Measurements from ENCODE around the gene OSBPL3. TPM values are rescaled to one million over a fixed set of nuclear protein-coding genes. Genes with fewer than 3 reads are reported as not detected.

Gene OSBPL3
- total RNA-seq, 1 experiment from 2014 or later: 36.8 TPM

GRCh38 chr7:24767878-24768569 lies 212.0 kb downstream of the OSBPL3 start:
- ChIA-PET POLR2A (no interaction called here), CTCF (no interaction called here), RAD21 (ENCODE audit: low non-redundant PET in 1 of 2, low total read pairs in 2 of 2, uncharacterized antibody in 2 of 2, unreplicated experiment in 2 of 2) (no interaction called here)
- TF ChIP-seq RAD21 (IDR thresholded peaks at IDR 0.05; ENCODE audit: low read depth): peak; percentile 35; the same call in 1 of the 2 replicates
- TF ChIP-seq SRF (IDR thresholded peaks at IDR 0.05; ENCODE audit: low read depth): no peak
- H3K9me2 ChIP-seq (ENCODE audit: insufficient read depth): no peaks in the 10 kb centered on the region
- H3K9me3 ChIP-seq (ENCODE audit: control insufficient read depth in 1 of 2, insufficient read depth in 1 of 2, low read depth in 1 of 2, low read length in 2 of 2): no peaks in the 10 kb centered on the region
- no peaks in the 10 kb centered on the region for H3K4me1 ChIP-seq (ENCODE audit: control insufficient read depth in 1 of 2, insufficient read depth in 2 of 2, low read length in 2 of 2)
- H3K79me2 ChIP-seq (ENCODE audit: insufficient read depth, low read length): no peaks in the 10 kb centered on the region
- ATAC-seq (no peak), DNase-seq (ENCODE audit: low read depth, low spot score) (no peak)
- no peak overlapping the region for H3K4me2 ChIP-seq (ENCODE audit: low read length)
- no peaks in the 10 kb centered on the region for H3K36me3 ChIP-seq (ENCODE audit: control insufficient read depth in 1 of 2, insufficient read depth in 2 of 2, low read length in 2 of 2)
- no peak overlapping the region for H3K4me3 ChIP-seq (replicated peaks in 1 of 2; ENCODE audit: low read depth in 1 of 2, low read length in 2 of 2)
- no peak overlapping the region for H2AFZ ChIP-seq (ENCODE audit: low read depth, low read length, poor library complexity, severe bottlenecking)
- no peak overlapping the region for H3K9ac ChIP-seq (ENCODE audit: low read length)
- no peaks in the 10 kb centered on the region for H3K27me3 ChIP-seq (ENCODE audit: insufficient read depth, low read length)
- no peak overlapping the region for H3K27ac ChIP-seq (ENCODE audit: low read depth, low read length)
- no peaks in the 10 kb centered on the region for H4K20me1 ChIP-seq (ENCODE audit: insufficient read depth)
- no TSS peak for BruUV-seq (replicated peaks)
- intact Hi-C loops (cut with micrococcal nuclease): no loop called here

- no peak overlapping the region for H2AFZ ChIP-seq (ENCODE audit: low read depth, low read length, poor library complexity, severe bottlenecking)
- no peak overlapping the region for H3K4me2 ChIP-seq (ENCODE audit: low read length)
- no peak for TF ChIP-seq POLR2A (IDR thresholded peaks at IDR 0.05; ENCODE audit: borderline replicate concordance, extremely low read depth, insufficient read depth, insufficient read length)
- peak; percentile 8; the same call in 1 of the 2 replicates for TF ChIP-seq EGR1 (IDR thresholded peaks at IDR 0.05; ENCODE audit: low read depth)
- no peak for TF ChIP-seq FOSL1 (IDR thresholded peaks at IDR 0.05; ENCODE audit: low read depth)
- no peak overlapping the region for H3K9ac ChIP-seq (ENCODE audit: low read length)
- H3K36me3 ChIP-seq (ENCODE audit: control insufficient read depth in 1 of 2, insufficient read depth in 2 of 2, low read length in 2 of 2): no peaks in the 10 kb centered on the region
- H3K4me3 ChIP-seq (replicated peaks in 1 of 2; ENCODE audit: low read depth in 1 of 2, low read length in 2 of 2): no peak overlapping the region
- H3K9me2 ChIP-seq (ENCODE audit: insufficient read depth): no peaks in the 10 kb centered on the region
- H3K4me1 ChIP-seq (ENCODE audit: control insufficient read depth in 1 of 2, insufficient read depth in 2 of 2, low read length in 2 of 2): no peaks in the 10 kb centered on the region
- ChIA-PET CTCF (no interaction called here), POLR2A (no interaction called here), RAD21 (ENCODE audit: low non-redundant PET in 1 of 2, low total read pairs in 2 of 2, uncharacterized antibody in 2 of 2, unreplicated experiment in 2 of 2) (no interaction called here)
- H3K27ac ChIP-seq (ENCODE audit: low read depth, low read length): no peak overlapping the region
- ATAC-seq: no peak
- no peaks in the 10 kb centered on the region for H3K27me3 ChIP-seq (ENCODE audit: insufficient read depth, low read length)
- no peaks in the 10 kb centered on the region for H3K79me2 ChIP-seq (ENCODE audit: insufficient read depth, low read length)
- no peaks in the 10 kb centered on the region for H4K20me1 ChIP-seq (ENCODE audit: insufficient read depth)
- no TSS peak for BruUV-seq (replicated peaks)
- DNase-seq (ENCODE audit: low read depth, low spot score): no peak
- intact Hi-C loops (cut with micrococcal nuclease): no loop called here
- no peaks in the 10 kb centered on the region for H3K9me3 ChIP-seq (ENCODE audit: control insufficient read depth in 1 of 2, insufficient read depth in 1 of 2, low read depth in 1 of 2, low read length in 2 of 2)
These were observed 214.8 kb downstream of the OSBPL3 start for GRCh38 chr7:24764972-24765744.

Data from HCT116 (cell line).